NCI-H2107 treated with DMSO at 0.1 percent for 48 hours (cell line): Measurements from ENCODE around the gene CFLAR.
"Not testable (repeated sequence)": the region's sequence is repeated elsewhere in the genome, so short reads cannot be mapped to it uniquely, and the experiment has no call there.

Experiments
- DNase-seq: peaks from one replicate; lab custom pipeline; 2025; ENCODE audit not compliant: unreplicated experiment; lab: John Stamatoyannopoulos, UW

CFLAR gene

GRCh38 chr2:201116115-201116958 is at the start of gene CFLAR:
Gene CFLAR, plus strand, starts transcription at chr2:201116164. Its CDS starts 13,702 bp downstream, at chr2:201129866.
- peak; percentile 52 for DNase-seq

DNA sequence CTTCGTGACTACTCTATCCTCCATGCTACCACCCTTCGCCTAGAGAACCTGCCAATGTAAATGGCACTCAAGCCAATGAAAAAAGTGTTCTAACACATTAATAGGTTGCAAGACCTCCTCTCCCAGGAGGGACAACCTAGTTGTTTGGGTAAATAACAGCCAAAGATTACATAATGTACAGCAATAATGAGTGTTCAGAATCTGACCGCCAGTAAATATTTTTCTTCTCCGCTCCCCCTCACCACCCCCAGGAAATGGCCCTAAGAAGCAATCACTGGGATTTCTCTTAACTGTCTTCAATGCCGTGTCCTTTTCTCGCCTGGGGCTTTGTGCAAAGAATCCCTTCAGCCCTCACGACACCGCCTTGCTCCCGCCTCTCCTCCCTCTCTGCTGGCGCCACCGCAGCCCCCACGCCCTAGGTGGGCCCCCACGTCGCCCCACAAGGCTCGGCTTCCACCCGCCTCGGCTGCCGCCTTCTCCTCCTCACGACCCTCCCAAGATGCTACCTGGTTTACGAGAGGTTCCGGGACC is 45.0 kb upstream of the CFLAR start:
- no peak for DNase-seq

DNA sequence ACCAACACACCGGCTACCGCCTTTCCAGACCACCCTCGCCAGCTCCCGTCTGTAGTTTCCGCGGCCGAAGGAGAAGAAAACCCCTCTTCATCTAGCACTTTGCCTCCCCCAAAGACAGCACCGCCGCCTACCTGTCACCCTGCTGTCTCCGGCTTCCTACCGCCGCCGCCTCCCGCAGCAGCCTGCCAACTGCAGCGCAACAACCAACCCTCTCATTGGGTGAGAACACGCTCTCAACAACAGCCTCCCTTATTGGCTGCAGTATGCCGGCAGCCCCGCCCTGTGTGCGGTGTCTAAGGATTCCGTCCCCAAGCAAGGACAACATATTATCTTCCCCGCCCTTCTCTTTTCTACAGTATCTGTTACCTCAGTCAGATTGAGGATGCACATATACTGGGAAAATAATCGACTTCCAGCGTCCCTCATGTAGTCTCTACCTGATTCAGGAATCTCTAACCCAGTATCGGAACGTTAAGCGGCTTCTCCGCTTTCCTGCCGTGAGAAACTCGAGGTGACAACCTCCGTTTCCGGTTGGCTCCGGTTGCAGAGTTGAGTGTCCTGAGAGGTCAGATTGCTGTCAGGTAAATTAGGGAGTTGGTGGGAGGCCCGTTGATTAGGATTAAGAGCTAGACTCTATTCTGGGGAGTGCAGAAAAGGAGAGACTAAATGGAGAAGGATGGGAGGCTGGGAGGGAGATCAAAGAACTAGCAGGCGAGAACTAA is 44.3 kb upstream of the CFLAR start, which contains the start of the genes HYCC2 and NDUFB3:
Gene HYCC2 (minus strand): TSS at position 193 of the 722 bp plus-strand sequence. CDS start 47,662 bp downstream, outside the sequence.
Gene NDUFB3 (plus strand): TSS at position 523 of the 722 bp plus-strand sequence. CDS start 6,882 bp downstream, outside the sequence.
- DNase-seq = peak; percentile 85

GRCh38 chr2:201072201-201072530 is 43.8 kb upstream of the CFLAR start:
- DNase-seq = no peak

- no peak for DNase-seq
These were observed 42.9 kb upstream of the CFLAR start for GRCh38 chr2:201073071-201073470.

DNA sequence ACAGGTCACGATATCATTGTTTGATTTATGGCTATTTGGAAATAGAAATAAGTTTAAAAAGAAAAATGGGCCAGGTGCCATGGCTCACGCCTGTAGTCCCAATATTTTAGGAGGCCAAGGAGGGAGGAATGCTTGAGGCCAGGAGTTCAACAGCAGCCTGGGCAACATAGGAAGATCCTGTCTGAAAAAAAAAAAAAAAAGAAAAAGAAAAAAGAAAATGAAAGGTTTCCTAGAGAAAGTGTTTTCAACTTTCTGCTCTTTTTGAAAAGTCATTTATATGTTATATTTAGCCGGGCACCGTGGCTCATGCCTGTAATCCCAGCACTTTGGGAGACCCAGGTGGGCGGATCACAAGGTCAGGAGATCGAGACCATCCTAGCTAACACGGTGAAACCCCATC is 41.0 kb upstream of the CFLAR start:
- DNase-seq = no peak

DNA sequence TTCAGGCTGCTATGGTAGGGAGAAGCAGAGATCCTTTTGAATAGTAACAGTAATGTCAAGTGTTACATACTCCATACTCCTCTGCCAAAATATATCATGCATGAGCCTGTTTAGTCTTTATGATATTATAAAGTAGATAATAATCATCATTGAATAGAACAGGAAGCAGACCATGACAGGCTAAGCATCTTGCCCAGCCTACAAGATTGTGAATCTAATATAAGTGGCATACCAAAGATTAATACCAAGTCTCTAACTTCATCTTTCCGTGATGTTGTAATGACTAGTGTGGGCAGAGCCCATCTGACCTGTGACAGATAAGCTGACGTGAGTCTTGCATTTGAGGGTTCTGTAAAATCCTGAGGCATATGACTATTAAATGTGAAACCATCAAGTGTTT is 31.1 kb upstream of the CFLAR start:
- no peak for DNase-seq

GRCh38 chr2:201090574-201090973 is 25.4 kb upstream of the CFLAR start:
- no peak for DNase-seq

GRCh38 chr2:201093573-201093972 is 22.4 kb upstream of the CFLAR start:
- DNase-seq = no peak

- no peak for DNase-seq
These were observed 15.5 kb upstream of the CFLAR start for GRCh38 chr2:201100497-201100896.

- no peak for DNase-seq
These were observed 10.2 kb upstream of the CFLAR start for GRCh38 chr2:201105759-201106158.

- DNase-seq = no peak
These were observed 8.3 kb upstream of the CFLAR start for GRCh38 chr2:201107624-201108023.

DNA sequence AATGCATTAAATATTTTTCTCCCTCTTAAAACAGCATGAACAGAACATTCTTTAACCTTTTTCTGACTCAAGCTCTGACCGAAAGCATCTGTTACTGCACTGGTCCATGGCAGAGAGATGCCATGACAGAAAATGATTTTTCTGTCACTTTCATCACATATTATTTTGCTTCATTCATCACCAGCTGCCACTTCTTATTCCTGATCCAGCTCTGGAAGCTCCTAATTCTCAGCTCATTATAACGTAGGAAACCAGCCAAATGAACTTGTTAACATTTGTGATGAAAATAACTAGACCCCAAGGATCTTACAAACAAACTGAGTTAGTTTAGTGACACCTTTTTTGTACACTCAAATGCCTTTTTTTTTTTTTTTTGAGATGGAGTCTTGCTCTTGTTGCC is 7.6 kb upstream of the CFLAR start:
- DNase-seq = no peak

GRCh38 chr2:201109186-201109585 is 6.8 kb upstream of the CFLAR start:
- DNase-seq = no peak

GRCh38 chr2:201110615-201111014 is 5.3 kb upstream of the CFLAR start:
- no peak for DNase-seq

DNA sequence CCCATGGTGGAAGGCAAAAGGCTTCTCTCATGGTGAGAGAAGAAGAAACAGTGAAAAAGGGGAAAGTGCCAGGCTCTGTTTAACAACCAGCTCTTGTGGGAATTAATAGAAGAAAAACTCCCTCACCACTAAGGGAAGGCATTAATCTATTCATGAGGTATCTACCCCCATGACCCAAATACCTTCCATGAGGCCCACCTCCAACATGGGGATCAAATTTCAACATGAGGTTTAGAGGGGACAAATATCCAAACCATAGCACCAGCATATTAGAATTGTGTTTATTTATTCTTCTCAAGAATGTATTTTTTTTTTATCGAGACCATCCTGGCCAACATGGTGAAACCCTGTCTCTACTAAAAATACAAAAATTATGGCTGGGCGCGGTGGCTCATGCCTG is 4.9 kb upstream of the CFLAR start:
- DNase-seq = no peak

- no peak for DNase-seq
These were observed 1.6 kb upstream of the CFLAR start for GRCh38 chr2:201114350-201114749.

GRCh38 chr2:201114846-201115245 is 1.1 kb upstream of the CFLAR start:
- DNase-seq = no peak

DNA sequence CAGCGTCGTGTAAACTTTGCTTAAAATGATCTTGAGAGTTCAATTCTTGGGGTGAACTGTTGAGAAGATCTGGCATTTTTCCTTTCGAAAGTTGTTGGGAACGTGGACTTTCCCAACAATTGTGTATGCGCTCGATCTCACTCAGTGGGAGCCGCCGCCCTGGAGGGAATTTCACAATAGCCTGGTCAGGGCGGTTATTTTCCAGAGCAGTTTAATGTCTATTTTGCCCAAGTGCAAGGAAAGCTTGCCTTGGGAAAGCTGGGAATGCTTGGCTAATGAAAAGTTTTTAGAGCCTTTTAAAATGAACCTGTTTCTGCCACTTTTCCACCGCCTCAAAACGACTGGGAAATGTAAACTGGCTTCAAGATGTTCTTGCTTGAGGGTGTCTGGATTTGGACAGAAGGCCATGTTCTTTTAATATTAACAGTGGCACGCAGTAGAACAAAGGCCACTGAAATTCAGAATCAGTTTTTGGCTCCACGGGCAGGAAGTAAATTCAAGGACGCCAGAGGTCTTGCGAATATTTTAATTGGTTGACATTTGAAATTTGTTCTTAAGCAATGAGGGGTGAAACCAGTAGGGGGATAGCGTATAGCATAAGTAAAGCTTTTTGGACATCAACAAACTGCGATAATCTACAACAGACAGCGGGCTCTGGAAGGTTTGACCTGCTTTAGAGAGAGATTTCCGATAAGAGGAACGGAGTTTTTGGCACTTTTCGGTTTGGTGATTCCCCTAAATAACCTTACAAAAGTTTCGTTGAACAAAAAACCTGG is 1.2 kb downstream of the CFLAR start:
- DNase-seq = peak; percentile 56

DNA sequence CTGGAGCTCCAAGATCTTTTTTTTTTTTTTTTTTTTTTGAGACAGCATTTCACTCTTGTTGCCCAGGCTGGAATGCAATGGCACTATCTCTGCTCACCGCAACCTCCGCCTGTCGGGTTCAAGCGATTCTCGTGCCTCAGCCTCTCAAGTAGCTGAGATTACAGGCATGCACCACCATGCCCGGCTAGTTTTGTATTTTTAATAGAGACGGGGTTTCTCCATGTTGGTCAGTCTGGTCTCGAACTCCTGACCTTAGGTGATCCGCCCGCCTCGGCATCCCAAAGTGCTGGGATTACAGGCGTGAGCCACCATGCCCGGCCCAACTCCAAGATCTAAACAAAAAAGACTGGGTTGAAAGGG is 1.8 kb downstream of the CFLAR start:
- not testable (repeated sequence) for DNase-seq
